ENCODE measurements around the gene C6orf120. TPM values are rescaled to one million over a fixed set of nuclear protein-coding genes. Genes with fewer than 3 reads are reported as not detected.

Gene C6orf120
- total and polyA plus RNA-seq, 2 of the 13 experiments (the other 11 are each of a cell fraction or from before 2014, with no cell fraction given): 21.7 to 29.9 TPM

GRCh38 chr6:169675011-169675410 lies 26.9 kb upstream of the C6orf120 start (continued):
- no peak for TF ChIP-seq RNF219 (CRISPR knock-in tag; IDR thresholded peaks at IDR 0.05)

DNA sequence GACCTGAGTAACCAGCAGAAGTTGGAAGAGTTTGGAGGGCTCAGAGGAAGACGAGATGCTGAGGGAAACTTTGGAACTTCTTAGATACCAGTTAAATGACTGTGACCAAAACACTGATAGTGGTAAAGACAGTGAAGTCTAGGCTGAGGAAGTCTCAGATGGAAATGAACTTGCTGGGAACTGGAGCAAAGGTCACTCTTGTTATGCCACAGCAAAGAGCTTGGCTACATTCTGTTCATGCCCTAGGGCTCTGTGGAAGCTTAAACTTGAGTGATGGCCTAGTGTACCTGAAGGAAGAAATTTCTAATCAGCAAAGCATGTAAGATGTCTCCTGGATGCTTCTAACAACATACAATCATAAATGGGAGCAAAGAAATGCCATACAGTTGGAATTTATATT lies 24.8 kb upstream of the C6orf120 start:
- no TSS peak for BruUV-seq (replicated peaks)
- in situ Hi-C loops (cut with HindIII; ENCODE audit: extremely low pct_ligation_motif_present, low pct_unique_long_range_greater_than_20kb): loop anchor here (25.0 kb wide), 1 partner anchor 715 kb away; no protein-coding TSS in a partner anchor
- 97% methylated on average over 1 of the region's 1 CpG for WGBS (ENCODE audit: low lambda C conversion rate)
- TF ChIP-seq ZNF670 (CRISPR knock-in tag; IDR thresholded peaks at IDR 0.05; ENCODE audit: borderline replicate concordance) (no peak), PTBP1 (IDR thresholded peaks at IDR 0.05; ENCODE audit: low read depth, low read length, poor library complexity, severe bottlenecking) (no peak), ZFP82 (CRISPR knock-in tag; IDR thresholded peaks at IDR 0.05; ENCODE audit: borderline replicate concordance) (no peak), MNT (IDR thresholded peaks at IDR 0.05) (no peak), ZNF644 (CRISPR knock-in tag; IDR thresholded peaks at IDR 0.05; ENCODE audit: low read depth) (no peak), SP2 (CRISPR knock-in tag; IDR thresholded peaks at IDR 0.05) (no peak), ZNF616 (CRISPR knock-in tag; IDR thresholded peaks at IDR 0.05; ENCODE audit: low read depth) (no peak), TERF1 (CRISPR knock-in tag; IDR thresholded peaks at IDR 0.05) (no peak), ZNF879 (CRISPR knock-in tag; IDR thresholded peaks at IDR 0.05) (no peak), GLI4 (CRISPR knock-in tag; IDR thresholded peaks at IDR 0.05; ENCODE audit: borderline replicate concordance) (no peak)
- TF ChIP-seq, protein P1, sequence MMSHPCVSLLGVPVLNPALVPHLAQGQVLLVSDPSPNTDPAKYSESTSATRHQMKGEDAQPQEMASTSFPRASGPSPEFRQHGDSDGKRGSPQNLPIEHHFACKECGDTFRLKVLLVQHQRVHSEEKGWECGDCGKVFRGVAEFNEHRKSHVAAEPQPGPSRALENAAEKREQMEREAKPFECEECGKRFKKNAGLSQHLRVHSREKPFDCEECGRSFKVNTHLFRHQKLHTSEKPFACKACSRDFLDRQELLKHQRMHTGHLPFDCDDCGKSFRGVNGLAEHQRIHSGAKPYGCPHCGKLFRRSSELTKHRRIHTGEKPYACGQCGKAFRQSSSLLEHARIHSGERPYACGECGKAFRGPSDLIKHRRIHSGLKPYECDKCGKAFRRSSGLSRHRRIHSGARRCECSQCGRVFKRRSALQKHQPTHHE (CRISPR knock-in tag; IDR thresholded peaks at IDR 0.05; ENCODE audit: borderline replicate concordance): no peak
- TF ChIP-seq, protein P2, sequence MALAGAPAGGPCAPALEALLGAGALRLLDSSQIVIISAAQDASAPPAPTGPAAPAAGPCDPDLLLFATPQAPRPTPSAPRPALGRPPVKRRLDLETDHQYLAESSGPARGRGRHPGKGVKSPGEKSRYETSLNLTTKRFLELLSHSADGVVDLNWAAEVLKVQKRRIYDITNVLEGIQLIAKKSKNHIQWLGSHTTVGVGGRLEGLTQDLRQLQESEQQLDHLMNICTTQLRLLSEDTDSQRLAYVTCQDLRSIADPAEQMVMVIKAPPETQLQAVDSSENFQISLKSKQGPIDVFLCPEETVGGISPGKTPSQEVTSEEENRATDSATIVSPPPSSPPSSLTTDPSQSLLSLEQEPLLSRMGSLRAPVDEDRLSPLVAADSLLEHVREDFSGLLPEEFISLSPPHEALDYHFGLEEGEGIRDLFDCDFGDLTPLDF (CRISPR knock-in tag; IDR thresholded peaks at IDR 0.05): no peak
- TF ChIP-seq, protein P3, sequence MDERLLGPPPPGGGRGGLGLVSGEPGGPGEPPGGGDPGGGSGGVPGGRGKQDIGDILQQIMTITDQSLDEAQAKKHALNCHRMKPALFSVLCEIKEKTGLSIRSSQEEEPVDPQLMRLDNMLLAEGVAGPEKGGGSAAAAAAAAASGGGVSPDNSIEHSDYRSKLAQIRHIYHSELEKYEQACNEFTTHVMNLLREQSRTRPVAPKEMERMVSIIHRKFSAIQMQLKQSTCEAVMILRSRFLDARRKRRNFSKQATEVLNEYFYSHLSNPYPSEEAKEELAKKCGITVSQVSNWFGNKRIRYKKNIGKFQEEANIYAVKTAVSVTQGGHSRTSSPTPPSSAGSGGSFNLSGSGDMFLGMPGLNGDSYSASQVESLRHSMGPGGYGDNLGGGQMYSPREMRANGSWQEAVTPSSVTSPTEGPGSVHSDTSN (CRISPR knock-in tag; IDR thresholded peaks at IDR 0.05): no peak

More for the DNA sequence above, 24.8 kb upstream of the C6orf120 start:
- Histone ChIP-seq H4K20me1 (ENCODE audit: insufficient read depth, low read length) (no peaks in the 10 kb centered on the region; the same call in 1 of the 2 replicates), H3K4me3 (replicated peaks in 1 of 3; ENCODE audit: insufficient read depth in 1 of 3, low read depth in 2 of 3, low read length in 3 of 3) (no peak overlapping the region), H3K9ac (ENCODE audit: insufficient read depth, low read depth, low read length) (no peak overlapping the region), H3K27ac (ENCODE audit: extremely low read length, insufficient read depth, low read length) (no peak overlapping the region), H3K4me2 (ENCODE audit: low read depth, low read length) (no peak overlapping the region), H3K27me3 (ENCODE audit: control insufficient read depth in 1 of 2, insufficient read depth in 2 of 2, low read length in 2 of 2) (no peaks in the 10 kb centered on the region), H3K79me2 (ENCODE audit: insufficient read depth, low read length) (no peaks in the 10 kb centered on the region), H2AFZ (ENCODE audit: low read length) (no peak overlapping the region), H3K36me3 (replicated peaks in 1 of 2; ENCODE audit: control insufficient read depth in 1 of 2, insufficient read depth in 2 of 2, low read length in 2 of 2) (peaks cover 13 to 39% of the 10 kb centered on the region in 2 experiments), H3K9me3 (ENCODE audit: low read length) (no peaks in the 10 kb centered on the region), H3K4me1 (ENCODE audit: insufficient read depth, low read length) (peaks cover 16% of the 10 kb centered on the region; the same call in 1 of the 2 replicates)
- POLR2A ChIA-PET: no interaction called here
- ATAC-seq (no peak), DNase-seq (ENCODE audit: low spot score) (no peak), FAIRE-seq (no peak)
- CTCF ChIA-PET (ENCODE audit: low intra/inter-chr PET ratio, low total read pairs): no interaction called here
- intact Hi-C loops (cut with micrococcal nuclease; ENCODE audit: unreplicated experiment): no loop called here
